HG03442 (cell line): ENCODE measurements around the gene EXTL2.
A peak's percentile ranks its signal among the peaks of the same experiment; 100 is the strongest.
"Not testable (repeated sequence)": the region's sequence is repeated elsewhere in the genome, so short reads cannot be mapped to it uniquely, and the experiment has no call there.

ENCODE experiments used
- ATAC-seq: cut with Tn5 transposase; IDR thresholded peaks from one replicate; pipeline ENCODE4 v1.9.1; 2021; ENCODE audit warnings: mild to moderate bottlenecking, moderate library complexity; ENCODE audit not compliant: unreplicated experiment

Gene EXTL2

DNA sequence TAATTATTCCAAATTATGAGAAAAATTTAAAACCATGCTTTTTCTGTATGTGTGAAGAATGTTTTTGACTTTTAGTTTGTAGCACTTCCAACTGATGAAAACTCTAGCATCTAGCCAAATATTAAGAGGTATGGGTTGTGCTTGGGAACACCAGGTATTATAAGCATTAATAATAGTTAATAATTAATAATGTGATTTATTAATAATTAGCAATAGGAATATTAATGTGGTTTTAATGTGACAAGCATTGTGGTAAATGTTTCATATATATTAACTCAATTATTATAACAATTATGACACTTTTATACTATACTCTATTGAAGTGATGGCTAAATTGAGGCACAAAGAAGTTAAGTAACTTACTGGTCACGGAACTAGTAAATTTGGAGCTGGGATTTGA is 9.1 kb upstream of the EXTL2 start:
- ATAC-seq = no peak

DNA sequence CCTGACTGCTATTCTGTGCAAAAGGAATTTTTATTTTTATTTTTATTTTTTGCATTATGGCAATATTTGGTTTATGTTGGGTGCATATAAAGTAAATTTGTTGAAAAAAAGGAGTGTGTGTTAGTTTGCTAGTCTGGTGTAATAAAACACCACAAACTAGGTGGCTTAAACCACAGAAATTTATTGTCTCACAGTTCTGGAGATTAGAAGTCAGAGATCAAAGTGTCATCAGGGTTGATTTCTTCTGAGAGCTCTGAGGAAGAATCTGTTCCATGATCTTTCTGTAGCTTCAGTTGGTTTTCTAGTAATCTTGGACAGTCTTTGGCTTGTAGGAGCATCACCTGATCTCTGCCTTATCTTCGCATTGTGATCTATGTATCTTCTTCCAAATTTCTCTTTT is 7.7 kb upstream of the EXTL2 start:
- ATAC-seq = no peak

DNA sequence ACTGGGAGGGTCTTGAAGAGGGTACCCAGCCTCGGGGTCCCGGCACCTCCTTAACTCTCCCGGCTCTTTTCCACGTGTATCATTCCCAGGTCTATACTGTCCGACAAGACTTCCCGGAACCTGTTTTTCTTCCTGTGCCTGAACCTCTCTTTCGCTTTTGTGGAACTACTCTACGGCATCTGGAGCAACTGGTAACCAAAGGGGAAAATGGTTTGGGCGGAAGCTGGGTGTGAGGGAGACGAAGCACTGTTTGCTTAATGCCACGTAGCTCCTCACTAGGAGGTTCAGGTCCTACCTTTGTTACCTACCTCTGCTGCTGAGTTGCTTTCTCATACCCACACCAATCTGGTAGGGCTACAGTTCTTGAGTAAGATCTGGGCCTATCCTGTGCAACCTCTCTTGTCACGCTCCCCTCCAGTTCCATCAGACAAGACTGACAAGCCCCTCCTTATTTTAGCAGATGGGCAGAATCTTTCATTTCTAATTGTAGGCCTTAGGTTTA is 1.9 kb upstream of the EXTL2 start:
- peak; percentile 39 for ATAC-seq

DNA sequence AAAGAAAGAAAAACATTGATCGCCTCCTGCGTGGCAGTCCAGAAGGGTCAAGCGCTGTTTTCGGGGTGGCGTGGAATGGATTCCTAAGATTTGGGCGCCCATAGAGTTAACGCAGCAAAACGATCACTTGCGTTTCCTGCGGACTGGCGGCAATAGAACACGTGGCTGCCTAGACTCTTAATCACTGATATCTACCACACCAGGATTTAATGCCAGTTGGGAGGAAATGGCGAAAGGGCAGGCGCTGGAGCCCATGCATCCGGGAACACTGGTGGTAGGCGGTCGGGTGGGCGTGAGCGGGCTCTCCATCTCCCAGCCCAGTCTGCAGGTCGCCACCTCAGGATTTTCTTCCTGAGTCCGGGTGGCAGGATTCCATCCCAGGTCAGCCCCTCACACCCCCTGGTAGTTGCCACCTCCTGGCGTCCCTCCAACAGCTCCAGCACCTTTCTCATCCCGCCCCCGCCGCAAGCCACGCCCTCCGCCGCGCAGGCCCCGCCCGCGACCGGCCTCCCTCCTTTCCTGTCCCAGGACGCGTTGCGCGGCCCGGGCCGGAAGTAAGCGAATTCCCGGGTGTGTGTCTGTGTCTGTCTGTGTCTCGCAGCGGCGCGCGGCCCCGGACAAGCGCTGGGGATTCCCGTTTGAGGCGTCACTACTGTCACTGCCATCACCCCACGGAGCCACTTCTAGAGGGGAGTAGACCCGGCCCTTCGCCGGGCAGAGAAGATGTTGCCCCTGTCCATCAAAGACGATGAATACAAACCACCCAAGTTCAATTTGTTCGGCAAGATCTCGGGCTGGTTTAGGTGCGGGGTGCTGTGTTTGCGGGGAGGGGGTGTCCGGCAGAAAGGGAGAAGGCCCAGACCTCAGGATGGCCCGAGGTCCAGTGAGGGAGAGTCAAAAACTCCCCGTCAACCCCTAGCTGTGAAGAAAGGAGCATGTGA is 1.2 kb upstream of the EXTL2 start, which contains the start of gene SLC30A7:
TSS of gene SLC30A7 (plus strand) at position 551 of the 941 bp plus-strand sequence. CDS start at position 724, 173 bp downstream.
- ATAC-seq = peak; percentile 78

DNA sequence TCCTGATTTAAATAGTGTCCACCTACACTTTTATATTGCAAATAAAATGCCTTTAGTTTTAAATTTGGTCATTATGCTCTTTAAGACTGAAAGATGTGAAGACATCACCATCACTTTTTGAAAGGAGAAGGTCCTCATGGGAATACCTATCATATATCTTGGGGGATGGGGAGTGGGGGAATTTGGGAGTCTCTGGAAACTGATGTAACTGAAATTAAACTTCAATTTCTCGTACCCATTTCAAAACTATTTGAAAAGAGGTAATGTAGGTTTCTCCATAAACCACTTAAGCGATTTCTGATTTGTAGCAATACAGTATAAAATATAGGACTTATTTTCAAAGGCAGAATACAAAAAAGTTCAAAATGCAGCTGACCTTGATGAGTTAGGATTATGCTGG is 924 bp downstream of the EXTL2 start:
- ATAC-seq = no peak

DNA sequence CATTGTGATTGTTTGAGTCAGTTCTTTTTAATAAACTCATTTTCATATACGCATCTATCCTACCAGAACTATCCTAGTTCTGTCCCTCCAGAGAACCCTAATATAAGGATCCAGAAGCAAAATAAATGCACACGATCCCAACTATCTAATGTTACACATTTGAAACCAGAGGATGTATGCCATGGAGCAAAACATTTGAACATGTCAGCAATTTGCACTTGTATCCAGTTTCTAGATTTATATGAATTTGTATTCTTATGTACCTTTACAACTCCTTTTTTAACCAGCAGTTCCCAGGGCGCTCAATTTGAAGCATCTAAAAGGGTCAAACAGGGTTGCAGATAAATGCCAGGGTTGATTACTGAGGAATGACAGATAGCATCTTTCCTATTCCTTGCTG is 2.1 kb downstream of the EXTL2 start:
- ATAC-seq = no peak

DNA sequence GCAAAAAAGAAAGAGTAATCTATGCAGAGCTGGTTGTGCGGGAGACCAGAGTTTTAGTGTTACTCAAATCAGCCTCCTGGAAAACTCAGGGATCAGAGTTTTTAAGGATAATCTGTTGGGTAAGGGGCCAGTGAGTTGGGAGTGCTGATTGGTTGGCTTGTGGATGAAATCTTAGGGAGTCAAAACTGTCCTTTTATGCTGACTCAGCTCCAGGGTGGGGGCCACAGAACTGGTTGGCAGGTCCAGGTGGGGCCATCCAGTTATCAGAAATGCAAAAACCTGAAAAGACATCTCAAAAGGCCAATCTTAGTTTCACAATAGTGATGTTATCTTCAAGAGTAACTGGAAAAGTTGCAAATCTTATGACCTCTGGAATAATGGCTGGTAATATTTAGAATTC is 3.3 kb downstream of the EXTL2 start:
- no peak for ATAC-seq

DNA sequence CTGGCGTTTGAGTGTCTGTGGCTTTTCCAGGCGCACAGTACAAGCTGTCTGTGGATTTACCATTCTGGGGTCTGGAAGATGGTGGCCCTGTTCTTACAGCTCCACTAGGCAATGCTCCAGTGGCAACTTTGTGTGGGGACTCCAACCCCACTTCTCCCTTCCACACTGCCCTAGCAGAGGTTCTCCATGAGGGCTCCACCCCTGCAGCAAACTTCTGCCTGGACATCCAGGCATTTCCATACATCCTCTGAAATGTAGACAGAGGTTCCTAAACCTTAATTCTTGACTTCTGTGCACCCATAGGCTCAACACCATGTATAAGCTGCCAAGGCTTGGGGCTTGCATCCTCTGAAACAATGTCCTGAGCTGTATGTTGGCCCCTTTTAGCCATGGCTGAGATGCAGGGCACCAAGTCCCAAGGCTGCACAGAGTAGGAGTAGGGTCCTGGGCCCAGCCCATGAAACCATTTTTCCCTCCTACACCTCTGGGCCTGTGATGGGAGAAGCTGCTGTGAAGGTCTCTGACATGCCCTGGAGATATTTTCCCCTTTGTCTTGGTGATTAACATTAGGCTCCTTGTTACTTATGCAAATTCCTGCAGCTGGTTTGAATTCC is 4.7 kb downstream of the EXTL2 start:
- ATAC-seq = not testable (repeated sequence)

DNA sequence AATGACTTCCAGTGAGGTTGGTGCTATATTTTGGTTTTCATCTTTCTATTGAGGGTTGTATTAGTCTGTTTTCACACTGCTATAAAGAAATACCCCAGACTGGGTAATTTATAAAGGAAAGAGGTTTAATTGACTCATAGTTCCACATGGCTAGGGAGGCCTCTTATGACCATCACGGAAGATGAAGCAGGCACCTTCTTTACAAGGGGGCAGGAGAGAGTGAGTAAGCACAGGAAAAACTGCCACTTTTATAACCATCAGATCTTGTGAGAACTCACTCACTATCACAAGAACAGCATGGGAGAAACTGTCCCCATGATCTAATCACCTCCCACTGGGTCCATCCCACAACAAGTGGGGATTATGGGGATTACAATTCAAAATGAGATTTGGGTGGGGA is 5.6 kb downstream of the EXTL2 start:
- not testable (repeated sequence) for ATAC-seq

DNA sequence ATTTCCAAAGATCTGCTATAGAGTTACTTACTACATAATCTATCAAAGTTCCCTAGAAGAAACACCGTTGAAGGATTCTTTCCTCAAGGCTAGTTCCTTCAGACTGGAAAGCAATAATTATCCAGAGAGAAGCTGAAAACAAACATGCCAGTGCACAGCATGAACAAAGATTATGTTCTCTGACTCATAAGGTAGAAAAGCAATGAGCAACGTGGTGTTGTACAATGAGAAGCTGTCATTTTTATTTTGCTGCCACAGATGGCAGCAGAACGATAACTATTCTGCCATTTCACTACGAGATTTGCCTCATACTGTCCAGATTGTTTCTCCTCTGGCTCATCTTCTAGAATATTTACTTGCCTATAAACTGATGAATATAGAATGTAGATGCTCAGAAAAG is 10.7 kb downstream of the EXTL2 start:
- ATAC-seq = no peak

DNA sequence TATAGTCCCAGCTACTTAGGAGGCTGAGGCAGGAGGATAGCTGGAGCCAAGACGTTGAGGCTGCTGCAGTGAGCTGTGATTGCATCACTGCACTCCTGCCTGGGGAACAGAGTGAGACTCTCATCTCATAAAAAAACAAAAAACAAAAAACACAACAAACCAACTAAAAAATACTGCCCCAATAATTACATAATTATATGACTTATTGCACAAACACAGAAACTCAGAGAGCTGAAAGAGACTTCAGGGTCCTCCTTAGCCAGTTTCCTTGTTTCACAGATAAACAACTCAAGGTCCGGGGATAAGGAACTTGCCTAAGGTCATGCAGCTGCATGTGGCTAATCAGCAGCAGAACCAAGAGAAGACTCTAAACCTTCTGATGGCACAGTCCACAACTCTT is 11.9 kb downstream of the EXTL2 start:
- ATAC-seq = no peak

DNA sequence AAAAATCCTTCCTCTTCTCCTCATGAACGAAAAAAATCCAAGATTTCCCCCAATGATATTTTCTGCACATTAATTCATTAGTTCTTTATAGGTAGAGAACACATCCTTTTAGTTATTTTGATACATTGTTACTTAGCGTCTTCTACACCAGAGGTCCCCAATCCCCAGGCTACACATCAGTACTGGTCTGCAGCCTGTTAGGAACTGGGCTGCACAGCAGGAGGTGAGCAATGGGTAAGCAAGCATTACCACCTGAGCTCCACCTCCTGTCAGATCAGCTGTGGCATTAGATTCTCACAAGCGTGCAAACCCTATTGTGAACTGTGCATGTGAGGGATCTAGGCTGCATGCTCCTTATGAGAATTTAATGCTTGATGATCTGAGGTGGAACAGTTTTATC is 13.0 kb downstream of the EXTL2 start:
- no peak for ATAC-seq

DNA sequence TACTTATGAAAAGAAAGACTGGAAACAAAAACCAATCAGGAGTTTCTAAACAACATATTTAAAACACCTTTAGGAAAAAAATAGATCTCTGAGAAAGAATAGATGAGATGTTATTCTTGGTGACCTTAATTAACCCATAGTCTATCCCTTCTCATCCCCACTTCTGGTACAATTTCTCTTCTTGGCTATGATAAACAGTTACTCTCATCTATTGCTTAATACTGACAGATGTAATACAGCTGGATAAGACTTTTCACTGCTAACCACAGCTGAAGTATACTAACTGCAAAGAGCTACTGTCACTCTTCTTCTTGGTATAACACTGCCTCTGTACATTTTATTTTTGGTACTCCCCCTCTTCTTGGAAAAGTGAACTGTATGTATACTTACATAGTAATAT is 15.2 kb downstream of the EXTL2 start:
- no peak for ATAC-seq

DNA sequence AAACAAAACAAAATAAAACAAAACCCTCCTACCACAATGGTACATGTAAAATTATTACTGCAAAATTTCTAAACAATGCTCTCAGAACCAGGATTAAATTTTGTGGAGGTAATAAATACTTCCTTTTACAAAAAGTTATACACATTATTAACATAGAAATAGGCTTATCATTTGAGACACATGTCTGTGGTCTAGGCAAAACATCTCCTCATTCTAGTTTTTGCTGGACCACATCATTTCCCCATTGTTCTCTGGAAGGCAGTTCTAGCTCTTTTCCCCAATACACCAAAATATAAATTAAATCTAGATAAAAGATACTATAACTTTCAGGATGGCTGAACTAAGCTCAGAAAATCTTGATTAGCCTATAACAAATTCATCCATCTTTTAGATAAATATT is 18.4 kb downstream of the EXTL2 start:
- no peak for ATAC-seq

DNA sequence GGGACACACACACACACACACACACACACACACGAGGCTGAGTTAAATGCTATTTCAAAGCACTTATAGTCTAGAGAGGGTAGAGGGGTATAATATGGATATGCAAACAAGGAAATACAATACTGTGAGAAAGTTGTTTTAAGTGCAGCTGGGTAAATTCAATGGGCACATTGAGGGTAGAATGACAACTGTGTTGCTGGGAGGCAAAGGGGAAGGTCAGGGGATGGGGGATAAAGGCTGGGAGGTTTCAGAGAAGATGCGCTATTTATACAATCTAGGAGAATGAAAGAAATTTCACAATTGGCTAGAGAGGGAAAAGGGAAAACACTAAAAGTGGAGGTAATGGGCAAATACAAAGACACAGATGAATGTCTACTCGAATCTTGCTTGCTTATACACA is 19.4 kb downstream of the EXTL2 start:
- no peak for ATAC-seq

DNA sequence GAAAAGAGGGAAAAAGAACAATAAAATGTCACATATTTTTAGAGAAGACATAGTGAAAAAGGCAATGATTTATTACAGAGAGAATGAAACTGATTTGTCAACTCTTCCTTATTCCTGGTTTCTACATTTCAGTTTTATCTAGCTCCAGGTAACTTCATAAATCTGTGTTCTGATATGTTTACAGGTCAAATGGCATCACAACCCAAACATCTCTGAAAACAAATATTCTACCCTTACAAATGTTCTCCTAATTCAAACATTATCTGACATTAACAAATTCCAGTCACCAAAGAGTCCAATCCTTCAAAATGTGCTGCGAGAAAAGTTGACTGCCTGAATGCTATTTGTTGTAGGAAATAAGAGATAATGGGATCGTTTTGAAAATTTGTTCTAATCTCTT is 20.2 kb downstream of the EXTL2 start:
- ATAC-seq = no peak

DNA sequence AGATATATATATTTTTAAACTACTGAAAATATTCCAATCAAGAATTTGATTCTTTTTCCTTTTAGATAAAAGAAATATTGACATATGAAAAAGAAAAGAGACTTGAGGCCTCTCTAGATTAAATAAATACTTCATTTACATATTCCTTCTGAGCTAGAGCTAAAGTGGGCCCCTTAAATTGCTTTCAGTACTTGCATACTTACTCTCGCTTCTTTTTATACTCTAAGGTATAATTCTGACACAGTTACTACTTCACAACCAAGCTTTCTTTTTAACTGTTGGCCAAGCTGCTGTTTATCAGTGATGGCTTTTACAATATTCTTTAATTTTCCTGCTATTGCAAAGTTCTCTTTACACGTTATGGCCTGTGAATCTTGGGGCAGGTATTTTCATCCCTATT is 24.6 kb downstream of the EXTL2 start:
- no peak for ATAC-seq

DNA sequence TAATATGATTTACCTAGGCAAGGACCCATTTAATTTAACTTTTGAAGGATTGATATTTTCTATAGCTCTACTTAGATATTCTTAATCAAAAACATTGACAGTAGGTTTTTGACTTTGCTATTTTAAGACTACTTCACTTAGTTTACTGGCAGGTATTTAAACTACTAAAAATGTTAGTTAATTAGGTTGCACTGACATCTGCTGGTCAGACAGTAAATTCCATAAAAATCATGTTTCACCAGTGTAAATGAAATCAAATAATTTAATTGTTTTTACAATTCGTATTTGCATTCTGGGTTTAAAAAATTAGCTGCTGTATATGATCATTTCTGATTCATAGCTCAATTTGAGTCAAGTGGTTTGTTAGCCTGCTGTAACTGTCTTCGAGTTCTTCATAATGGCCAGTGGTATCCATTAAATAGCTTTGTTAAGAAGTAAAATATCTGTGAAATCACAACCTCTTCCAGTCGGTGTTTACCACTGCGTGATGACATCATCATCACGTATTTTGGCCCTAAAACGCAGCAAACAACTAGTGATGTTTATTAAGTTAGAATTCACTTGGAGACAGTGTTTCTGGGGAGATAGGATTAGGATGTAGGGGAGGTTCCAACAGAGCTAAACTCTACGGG is 26.2 kb downstream of the EXTL2 start:
- no peak for ATAC-seq

DNA sequence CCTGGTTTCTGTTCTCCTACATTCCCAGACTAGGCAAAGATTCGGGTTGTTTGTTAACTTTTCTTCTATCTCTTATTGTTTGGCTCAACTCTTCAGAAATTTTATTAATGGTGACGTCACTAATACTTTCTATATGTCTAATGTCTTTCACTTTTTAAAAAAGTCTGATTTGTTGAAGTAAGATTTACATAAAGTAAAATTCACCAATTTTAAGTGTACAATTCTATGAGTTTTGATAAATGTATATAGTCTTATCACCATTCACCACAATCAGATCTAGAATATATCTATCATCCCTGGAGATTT is 27.8 kb downstream of the EXTL2 start:
- ATAC-seq = no peak

DNA sequence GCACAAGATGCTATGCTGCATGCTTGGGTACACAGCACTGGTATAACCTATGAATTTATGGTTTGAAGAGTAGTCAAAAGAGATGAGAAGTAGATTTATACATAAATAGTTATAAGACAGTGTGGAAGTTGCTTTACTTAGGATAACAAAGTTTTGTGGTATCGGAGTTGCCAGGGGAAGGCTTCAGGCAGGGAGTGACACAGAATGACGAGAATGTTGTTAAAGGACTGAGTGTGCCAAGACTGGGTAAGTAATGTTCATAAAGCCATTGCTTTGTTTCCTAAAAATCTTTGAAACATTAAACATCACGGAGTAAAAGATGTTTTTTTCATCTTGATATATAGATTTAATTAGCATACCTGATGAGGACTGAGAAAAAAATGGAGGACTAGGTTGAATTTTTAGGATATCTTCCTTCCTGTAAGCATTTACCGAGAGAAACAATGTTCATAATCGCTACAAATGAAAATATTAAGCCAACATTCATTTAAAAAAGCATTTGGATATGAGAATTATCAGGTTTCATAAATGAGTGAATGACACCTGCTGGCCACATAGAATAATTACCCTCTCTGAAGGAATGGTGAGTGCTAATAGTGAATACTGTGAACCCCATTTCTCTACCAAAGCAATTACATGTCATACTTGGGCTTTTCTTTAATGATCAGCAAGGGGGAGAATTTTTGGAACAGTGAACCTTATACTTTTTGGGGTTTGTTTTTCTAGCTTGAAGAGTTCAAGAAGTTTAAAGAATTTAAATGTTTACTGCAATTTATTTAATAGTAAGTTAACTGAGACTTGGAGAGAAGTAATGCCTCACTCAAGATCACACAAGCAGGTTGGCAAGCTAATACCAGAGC is 28.4 kb downstream of the EXTL2 start:
- peak; percentile 67 for ATAC-seq

DNA sequence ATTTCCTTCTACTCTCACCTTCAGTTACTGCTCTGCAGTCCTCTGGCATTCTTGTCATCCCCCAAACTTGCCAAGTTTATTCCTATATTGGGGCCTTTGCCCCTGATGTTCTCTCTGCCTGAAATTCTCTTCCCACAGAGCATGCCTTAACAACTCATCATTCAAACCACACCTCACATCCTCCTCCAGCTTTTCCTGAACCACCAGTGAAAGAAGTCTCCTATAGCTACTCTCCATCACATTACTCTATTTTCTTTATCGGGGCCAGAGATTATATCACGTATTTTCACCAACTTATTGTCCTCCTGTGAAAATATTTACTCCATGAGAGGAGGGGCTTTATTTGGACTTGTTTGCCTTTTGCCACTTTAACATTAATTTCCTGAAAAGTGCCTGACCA is 32.1 kb downstream of the EXTL2 start:
- no peak for ATAC-seq
